ENCODE results near the gene RPGRIP1.
"Not testable (repeated sequence)": the region's sequence is repeated elsewhere in the genome, so short reads cannot be mapped to it uniquely, and the experiment has no call there.

RPGRIP1 gene

DNA sequence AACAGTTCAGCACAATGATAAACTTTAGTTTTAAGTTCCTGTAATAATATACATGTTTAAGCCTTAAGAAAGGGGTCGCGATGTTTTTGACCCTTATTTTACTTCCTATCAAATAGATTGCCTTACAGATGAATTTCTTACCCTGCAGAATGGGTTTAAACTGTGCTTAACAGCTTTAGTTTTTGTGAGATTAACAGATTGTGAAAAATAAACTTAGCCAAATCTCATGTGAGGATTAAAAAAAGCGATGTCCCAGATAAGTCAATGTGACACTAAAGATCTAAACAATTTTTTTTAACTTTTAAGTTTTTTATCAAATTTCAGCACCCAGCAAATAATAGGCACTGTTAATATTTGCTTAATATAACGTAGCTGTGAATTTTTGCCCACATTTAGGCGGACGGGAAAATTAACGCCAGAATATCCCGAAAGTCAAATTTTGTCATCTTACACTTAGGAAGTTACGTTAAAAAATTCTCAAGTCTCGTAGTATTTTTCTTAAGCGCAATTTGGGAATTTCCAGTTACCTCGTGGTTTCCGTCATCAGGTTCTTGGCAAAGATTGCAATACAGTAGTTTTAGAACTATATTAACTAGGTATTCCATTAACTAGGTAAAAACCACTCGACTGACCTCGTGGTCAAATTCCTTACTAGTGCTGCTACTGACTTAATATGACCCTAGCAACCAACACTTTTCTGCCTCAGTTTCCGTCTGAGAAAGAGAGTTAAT lies 11.8 kb upstream of the RPGRIP1 start:
- H3K36me3 ChIP-seq (ENCODE audit: insufficient read depth, low read length): peaks cover 31% of the 10 kb centered on the region
- peaks cover 4% of the 10 kb centered on the region; the same call in 1 of the 2 replicates for H3K4me1 ChIP-seq (ENCODE audit: insufficient read depth, low read length)
- peak overlapping the region; percentile 100 for H3K9ac ChIP-seq (ENCODE audit: low read depth, low read length)

DNA sequence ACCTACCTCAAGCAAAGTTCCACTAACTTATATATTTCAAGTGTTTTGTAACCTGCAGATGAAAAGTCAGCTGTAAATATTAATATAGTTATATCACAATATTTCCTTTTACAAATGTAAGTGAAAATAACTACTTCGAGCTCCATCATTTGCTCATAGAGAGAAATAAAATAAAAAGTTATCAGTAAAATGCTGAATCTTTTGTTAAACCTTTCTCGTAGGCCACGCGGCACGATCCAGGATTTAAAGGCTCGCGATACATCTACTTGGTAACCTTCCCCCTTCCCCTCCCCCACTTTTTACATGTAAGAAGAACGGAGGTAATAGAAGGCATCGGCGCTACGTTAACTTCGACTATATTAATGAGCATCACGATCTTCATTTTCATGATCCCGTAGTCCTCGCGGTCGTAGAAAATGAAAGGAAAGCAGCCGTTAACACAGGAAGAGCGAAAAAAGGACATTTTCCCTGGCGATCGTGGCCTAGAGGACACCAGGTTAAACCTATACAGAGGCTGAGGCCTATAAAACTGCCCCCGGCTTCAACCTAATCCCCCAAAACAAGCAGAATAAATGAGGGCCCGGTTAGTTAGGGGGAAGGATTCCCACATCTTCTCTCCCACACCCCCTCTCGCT lies 11.1 kb upstream of the RPGRIP1 start:
- Histone ChIP-seq H3K36me3 (ENCODE audit: insufficient read depth, low read length) (peaks cover 29% of the 10 kb centered on the region), H3K9me3 (ENCODE audit: control insufficient read depth, insufficient read depth, low read length) (no peaks in the 10 kb centered on the region), H3K4me1 (ENCODE audit: insufficient read depth, low read length) (peaks cover 4% of the 10 kb centered on the region; the same call in 1 of the 2 replicates), H3K9ac (ENCODE audit: low read depth, low read length) (peak overlapping the region; percentile 100)

More for the DNA sequence above, 11.8 kb upstream of the RPGRIP1 start:
- no peaks in the 10 kb centered on the region for H3K9me3 ChIP-seq (ENCODE audit: control insufficient read depth, insufficient read depth, low read length)

DNA sequence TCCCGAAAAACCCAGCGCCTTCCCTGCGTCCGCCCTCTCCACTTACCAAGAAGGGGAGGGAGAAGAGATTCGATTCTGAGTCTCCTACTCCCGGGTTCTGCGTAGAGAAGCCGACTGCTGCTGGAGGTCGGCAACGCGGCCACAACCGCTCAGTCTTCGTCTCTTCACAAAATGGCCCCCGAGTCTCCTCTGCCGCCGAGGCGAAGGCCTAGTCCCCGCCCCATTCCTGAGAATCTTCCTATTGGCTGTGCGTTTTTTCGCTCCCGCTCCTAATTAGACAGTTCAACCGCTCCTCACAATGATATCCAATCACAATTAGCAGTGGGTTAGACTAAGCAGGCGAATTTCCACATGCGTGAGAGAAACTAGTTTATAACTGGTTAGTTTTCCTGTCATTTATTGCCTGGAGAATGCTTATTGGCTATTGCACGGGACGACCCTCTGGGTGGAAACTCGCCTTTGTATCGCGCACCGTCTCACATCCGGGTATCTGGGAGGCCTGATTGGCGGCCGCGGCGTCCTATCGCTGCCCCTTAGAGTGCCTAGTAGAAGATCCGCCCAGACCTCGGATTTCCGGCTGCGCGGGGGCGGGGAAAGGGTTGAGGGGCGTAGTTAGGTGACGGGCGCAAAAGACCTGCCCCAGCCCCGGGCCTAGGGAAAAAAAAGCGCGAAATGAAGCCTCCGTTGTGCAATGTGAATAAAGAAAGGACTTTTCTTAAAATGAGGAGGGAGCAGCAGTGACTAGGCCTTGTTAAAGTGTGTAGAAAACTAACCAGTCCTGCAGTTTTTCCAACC lies 10.4 kb upstream of the RPGRIP1 start, which contains the start of gene HNRNPC:
HNRNPC (minus strand) TSS at position 191 of the 795 bp plus-strand sequence. CDS start 35,249 bp downstream, outside the sequence.
- Histone ChIP-seq H3K4me1 (ENCODE audit: insufficient read depth, low read length) (peaks cover 3% of the 10 kb centered on the region; the same call in 1 of the 2 replicates), H3K9ac (ENCODE audit: low read depth, low read length) (peak within 1 kb of the TSS; percentile 100), H3K9me3 (ENCODE audit: control insufficient read depth, insufficient read depth, low read length) (no peaks in the 10 kb centered on the region), H3K36me3 (ENCODE audit: insufficient read depth, low read length) (peaks cover 28% of the 10 kb centered on the region)

DNA sequence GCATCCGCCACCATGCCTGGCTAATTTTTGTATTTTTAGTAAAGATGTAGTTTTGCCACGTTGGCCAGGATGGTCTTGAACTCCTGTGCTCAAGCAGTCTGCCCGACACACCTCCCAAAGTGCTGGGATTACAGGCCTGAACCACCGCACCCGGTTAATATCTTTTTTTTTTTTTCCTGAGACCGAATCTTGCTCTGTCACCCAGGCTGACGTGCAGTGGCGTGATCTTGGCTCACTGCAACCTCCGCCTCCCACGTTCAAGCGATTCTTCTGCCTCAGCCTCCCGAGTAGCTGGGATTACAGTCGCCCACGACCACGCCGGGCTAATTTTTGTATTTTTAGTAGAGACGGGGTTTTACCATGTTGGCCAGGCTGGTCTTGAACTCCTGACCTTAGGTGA lies 7.2 kb upstream of the RPGRIP1 start:
- not testable (repeated sequence) for H3K9ac ChIP-seq (ENCODE audit: low read depth, low read length); H3K4me1 ChIP-seq (ENCODE audit: insufficient read depth, low read length); H3K36me3 ChIP-seq (ENCODE audit: insufficient read depth, low read length); H3K9me3 ChIP-seq (ENCODE audit: control insufficient read depth, insufficient read depth, low read length)

DNA sequence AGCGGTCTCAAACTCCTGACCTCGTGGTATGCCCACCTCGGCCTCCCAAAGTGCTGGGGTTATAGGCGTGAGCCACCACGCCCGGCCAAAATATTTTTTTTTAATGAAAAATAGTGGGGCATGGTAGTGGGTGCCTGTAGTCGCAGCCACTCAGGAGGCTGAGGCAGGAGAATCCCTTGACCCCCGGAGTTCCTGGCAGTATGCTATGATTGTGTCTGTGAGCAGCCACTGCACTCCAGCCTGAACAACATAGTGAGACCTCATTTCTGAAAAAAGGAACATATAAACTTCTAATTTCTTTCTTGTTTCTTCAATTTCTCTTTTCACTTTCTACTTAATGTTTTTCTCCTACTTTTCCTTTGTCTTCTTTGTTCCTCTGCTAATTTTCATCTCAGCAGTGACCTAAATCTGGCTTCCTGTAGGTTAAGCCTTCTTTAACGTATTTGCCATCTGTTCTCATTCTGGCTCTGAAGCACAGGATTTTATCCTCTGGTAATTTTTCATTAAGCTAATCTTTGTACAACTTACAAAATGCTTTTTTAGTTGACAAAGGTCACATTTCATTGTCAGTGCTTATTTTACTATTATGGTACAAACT lies 4.5 kb upstream of the RPGRIP1 start:
- no peaks in the 10 kb centered on the region for H3K9me3 ChIP-seq (ENCODE audit: control insufficient read depth, insufficient read depth, low read length)
- H3K4me1 ChIP-seq (ENCODE audit: insufficient read depth, low read length): no peaks in the 10 kb centered on the region
- H3K9ac ChIP-seq (ENCODE audit: low read depth, low read length): no peak overlapping the region
- H3K36me3 ChIP-seq (ENCODE audit: insufficient read depth, low read length): no peaks in the 10 kb centered on the region

DNA sequence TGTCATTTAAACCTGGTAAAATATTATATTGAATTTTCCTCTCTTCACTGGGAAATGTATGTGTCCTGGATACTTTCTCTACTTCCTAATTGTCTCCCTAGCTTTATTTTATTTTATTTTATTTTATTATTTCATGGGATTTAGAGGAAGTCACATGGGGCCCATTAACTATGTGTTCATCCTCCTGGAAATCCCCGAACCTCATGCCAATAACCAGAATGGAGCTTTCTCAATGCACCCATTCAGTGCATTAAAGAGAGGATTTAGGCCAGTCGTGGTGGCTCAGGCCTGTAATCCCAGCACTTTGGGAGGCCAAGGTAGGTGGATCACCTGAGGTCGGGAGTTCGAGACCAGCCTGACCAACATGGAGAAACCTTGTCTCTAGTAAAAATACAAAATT lies 1.3 kb upstream of the RPGRIP1 start:
- Histone ChIP-seq H3K9ac (ENCODE audit: low read depth, low read length) (no peak overlapping the region), H3K4me1 (ENCODE audit: insufficient read depth, low read length) (no peaks in the 10 kb centered on the region), H3K9me3 (ENCODE audit: control insufficient read depth, insufficient read depth, low read length) (no peaks in the 10 kb centered on the region), H3K36me3 (ENCODE audit: insufficient read depth, low read length) (no peaks in the 10 kb centered on the region)

DNA sequence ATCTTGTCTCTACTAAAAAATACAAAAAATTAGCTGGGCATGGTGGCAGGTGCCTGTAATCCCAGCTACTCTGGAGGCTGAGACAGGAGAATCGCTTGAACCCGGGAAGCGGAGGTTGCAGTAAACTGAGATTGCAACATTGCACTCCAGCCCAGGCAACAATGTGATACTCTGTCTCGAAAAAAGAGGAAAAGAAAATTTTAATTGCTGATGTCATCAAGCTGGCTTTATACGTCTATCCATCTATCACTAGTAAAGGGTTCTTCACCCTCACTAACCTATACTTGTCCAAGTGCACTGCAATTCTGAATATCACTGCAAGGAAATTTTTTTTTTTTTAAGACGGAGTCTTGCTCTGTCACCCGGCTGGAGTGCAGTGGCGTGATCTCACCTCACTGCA lies 2.0 kb downstream of the RPGRIP1 start:
- not testable (repeated sequence) for H3K9ac ChIP-seq (ENCODE audit: low read depth, low read length); H3K4me1 ChIP-seq (ENCODE audit: insufficient read depth, low read length); H3K36me3 ChIP-seq (ENCODE audit: insufficient read depth, low read length); H3K9me3 ChIP-seq (ENCODE audit: control insufficient read depth, insufficient read depth, low read length)

DNA sequence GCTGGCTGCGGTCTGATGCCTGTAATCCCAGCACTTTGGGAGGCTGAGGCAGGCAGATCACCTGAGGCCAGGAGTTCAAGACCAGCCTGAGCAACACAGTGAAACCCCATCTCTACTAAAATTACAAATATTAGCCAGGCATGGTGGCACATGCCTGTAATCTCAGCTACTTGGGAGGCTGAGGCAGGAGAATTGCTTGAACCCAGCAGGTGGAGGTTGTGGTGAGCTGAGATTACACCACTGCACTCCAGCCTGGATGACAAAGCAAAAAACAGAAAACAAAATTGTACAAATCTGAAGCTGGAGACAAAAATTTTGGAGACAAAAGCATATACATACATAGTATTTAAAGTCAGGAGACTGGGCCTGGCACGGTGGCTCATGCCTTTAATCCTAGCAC lies 6.6 kb downstream of the RPGRIP1 start:
- not testable (repeated sequence) for H3K9me3 ChIP-seq (ENCODE audit: control insufficient read depth, insufficient read depth, low read length); H3K4me1 ChIP-seq (ENCODE audit: insufficient read depth, low read length); H3K9ac ChIP-seq (ENCODE audit: low read depth, low read length); H3K36me3 ChIP-seq (ENCODE audit: insufficient read depth, low read length)

DNA sequence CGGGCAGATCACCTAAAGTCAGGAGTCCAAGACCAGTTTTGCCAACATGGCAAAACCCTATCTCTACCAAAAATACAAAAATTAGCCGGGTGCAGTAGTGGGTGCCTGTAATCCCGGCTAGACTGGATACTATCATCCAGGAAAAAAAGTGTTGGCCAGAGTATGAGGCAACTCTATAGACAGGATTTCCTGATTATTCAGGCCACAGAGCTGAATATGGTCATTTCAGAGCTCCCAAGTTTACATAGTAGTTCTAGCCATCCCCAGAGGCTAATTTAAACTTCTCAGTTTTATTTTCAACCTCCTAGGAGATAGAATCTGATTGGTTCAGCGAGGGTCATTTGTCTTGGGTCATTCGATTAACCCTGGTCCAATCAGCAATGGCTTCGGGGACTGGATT lies 7.3 kb downstream of the RPGRIP1 start:
- Histone ChIP-seq H3K4me1 (ENCODE audit: insufficient read depth, low read length) (no peaks in the 10 kb centered on the region), H3K36me3 (ENCODE audit: insufficient read depth, low read length) (no peaks in the 10 kb centered on the region), H3K9ac (ENCODE audit: low read depth, low read length) (no peak overlapping the region), H3K9me3 (ENCODE audit: control insufficient read depth, insufficient read depth, low read length) (no peaks in the 10 kb centered on the region)

DNA sequence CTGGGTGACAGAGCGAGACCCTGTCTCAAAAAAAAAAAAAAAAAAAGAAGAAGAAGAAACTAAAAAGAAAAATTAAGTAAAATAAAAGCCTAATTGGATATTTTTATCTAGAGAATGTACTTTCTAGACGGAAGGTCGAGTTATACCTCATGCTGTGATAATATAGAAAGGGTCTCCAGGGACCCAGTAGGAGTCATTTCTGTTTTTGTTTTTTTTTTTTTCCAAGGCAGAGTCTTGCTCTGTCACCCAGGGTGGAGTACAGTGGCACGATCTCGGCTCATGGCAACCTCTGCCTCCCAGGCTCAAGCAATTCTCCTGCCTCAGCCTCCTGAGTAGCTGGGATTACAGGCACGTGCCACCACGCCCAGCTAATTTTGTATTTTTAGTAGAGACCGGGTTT lies 14.1 kb downstream of the RPGRIP1 start:
- not testable (repeated sequence) for H3K9me3 ChIP-seq (ENCODE audit: control insufficient read depth, insufficient read depth, low read length); H3K9ac ChIP-seq (ENCODE audit: low read depth, low read length); H3K36me3 ChIP-seq (ENCODE audit: insufficient read depth, low read length); H3K4me1 ChIP-seq (ENCODE audit: insufficient read depth, low read length)

DNA sequence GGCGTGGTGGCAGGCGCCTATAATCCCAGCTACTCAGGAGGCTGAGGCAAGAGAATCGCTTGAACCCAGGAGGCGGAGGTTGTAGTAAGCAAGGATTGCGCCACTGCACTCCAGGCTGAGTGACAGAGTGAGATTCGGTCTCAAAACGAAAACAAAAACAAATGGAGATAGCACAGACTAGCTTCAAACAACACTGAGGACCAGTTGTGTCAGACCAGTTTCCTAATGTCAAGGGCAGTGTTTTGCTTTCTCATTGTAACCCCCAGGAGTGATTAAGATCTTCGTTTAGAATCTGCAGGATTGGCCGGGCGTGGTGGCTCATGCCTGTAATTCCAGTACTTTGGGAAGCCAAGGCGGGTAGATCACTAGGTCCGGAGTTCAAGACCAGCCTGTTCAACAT lies 18.5 kb downstream of the RPGRIP1 start:
- Histone ChIP-seq H3K4me1 (ENCODE audit: insufficient read depth, low read length) (no peaks in the 10 kb centered on the region), H3K9ac (ENCODE audit: low read depth, low read length) (no peak overlapping the region), H3K9me3 (ENCODE audit: control insufficient read depth, insufficient read depth, low read length) (no peaks in the 10 kb centered on the region), H3K36me3 (ENCODE audit: insufficient read depth, low read length) (no peaks in the 10 kb centered on the region)

DNA sequence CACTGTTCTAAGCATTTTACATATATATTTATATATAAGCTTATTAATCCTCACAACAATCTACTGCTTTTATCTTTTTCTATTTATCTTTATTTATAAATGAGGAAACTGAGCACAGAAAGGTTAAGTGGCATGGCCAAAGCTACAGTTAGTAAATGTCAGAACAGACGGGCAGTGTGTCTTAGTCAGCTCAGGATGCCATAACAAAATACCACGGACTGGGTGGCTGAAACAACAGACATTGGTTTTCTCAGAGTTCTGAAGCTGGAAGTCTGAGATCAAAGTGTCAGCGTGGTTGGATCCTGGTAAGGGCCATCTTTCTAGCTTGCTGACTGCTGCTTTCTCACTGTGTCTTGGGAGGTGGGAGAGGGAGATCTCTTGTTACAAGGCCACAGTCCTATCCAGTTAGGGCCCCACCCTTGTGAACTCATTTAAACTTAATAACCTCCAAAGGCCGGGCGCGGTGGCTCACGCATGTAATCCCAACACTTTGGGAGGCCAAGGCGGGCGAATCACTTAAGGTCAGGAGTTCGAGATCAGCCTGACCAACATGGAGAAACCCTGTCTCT lies 19.8 kb downstream of the RPGRIP1 start:
- Histone ChIP-seq H3K9me3 (ENCODE audit: control insufficient read depth, insufficient read depth, low read length) (no peaks in the 10 kb centered on the region), H3K9ac (ENCODE audit: low read depth, low read length) (no peak overlapping the region), H3K4me1 (ENCODE audit: insufficient read depth, low read length) (no peaks in the 10 kb centered on the region), H3K36me3 (ENCODE audit: insufficient read depth, low read length) (no peaks in the 10 kb centered on the region)

DNA sequence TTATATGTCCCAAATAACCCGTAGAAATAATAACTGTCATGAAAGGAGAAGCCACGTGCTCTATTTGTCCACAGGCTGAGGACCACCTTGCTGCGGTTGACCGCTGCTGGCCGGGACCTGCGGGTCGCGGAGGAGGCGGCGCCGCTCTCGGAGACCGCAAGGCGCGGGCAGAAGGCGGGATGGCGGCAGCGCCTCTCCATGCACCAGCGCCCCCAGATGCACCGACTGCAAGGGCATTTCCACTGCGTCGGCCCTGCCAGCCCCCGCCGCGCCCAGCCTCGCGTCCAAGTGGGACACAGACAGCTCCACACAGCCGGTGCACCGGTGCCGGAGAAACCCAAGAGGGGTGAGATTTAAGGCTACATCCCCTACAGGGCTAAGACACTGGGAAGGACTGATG lies 21.0 kb downstream of the RPGRIP1 start:
- Histone ChIP-seq H3K4me1 (ENCODE audit: insufficient read depth, low read length) (no peaks in the 10 kb centered on the region), H3K36me3 (ENCODE audit: insufficient read depth, low read length) (no peaks in the 10 kb centered on the region), H3K9ac (ENCODE audit: low read depth, low read length) (peak overlapping the region; percentile 46), H3K9me3 (ENCODE audit: control insufficient read depth, insufficient read depth, low read length) (no peaks in the 10 kb centered on the region)

Measured in ES-I3 (cell line).